HG03469 (cell line): ENCODE results near the gene DAPK3.
"Not testable (repeated sequence)": the region's sequence is repeated elsewhere in the genome, so short reads cannot be mapped to it uniquely, and the experiment has no call there.

Source experiments
- ATAC-seq: cut with Tn5 transposase; IDR thresholded peaks from one replicate; pipeline ENCODE4 v1.9.1; 2021; ENCODE audit warnings: mild to moderate bottlenecking, moderate library complexity, moderate number of reproducible peaks; ENCODE audit not compliant: unreplicated experiment

Gene DAPK3

DNA sequence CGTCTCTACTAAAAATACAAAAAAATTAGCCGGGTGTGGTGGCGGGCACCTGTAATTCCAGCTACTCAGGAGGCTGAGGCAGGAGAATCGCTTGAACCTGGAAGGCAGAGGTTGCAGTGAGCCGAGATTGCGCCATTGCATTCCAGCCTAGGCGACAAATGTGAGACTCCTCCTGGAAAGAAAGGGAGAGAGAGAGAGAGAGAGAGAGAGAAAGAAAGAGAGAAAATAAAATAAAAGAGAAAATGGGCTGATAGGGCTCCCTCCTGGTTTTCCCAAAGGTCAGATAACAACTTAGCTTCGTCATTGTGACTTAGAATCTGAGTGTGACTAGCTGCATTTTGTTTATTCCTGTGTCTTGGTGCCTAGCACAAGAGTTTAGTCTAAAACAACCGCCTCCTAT, 34.5 kb upstream of the DAPK3 start:
- not testable (repeated sequence) for ATAC-seq

DNA sequence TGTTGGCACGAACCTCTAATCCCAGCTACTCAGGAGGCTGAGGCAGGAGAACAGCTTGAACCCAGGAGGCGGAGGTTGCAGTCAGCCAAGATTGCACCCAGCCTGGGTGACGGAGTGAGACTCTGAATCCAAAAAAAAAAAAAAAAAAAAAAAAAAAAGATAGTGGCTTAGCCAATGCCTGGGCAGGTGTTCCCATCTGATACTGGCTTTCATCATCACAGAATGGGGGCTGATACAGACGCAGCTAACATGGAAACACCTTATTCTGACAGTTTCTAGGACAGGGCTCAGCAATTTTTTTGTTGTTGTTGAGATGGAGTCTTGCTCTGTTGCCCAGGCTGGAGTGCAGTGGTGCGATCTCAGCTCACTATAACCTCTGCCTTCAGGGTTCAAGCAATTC, 29.9 kb upstream of the DAPK3 start:
- ATAC-seq: not testable (repeated sequence)

DNA sequence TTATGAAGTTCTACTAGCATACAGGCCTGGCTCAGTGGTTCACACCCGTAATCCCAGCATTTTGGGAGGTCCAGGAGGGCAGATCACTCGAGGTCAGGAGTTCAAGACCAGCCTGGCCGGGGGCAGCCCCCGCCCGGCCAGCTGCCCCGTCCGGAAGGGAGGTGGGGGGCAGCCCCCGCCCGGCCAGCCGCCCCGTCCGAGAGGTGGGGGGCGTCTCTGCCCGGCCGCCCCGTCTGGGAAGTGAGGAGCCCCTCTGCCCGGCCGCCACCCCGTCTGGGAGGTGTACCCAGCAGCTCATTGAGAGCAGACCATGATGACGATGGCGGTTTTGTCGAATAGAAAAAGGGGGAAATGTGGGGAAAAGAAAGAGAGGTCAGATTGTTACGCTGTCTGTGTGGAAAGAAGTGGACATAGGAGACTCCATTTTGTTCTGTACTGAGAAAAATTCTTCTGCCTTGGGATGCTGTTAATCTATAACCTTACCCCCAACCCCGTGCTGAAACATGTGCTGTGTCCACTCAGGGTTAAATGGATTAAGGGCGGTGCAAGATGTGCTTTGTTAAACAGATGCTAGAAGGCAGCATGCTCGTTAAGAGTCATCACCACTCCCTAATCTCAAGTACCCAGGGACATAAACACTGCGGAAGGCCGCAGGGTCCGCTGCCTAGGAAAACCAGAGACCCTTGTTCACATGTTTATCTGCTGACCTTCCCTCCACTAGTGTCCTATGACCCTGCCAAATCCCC, 27.9 kb upstream of the DAPK3 start:
- ATAC-seq: not testable (repeated sequence)

DNA sequence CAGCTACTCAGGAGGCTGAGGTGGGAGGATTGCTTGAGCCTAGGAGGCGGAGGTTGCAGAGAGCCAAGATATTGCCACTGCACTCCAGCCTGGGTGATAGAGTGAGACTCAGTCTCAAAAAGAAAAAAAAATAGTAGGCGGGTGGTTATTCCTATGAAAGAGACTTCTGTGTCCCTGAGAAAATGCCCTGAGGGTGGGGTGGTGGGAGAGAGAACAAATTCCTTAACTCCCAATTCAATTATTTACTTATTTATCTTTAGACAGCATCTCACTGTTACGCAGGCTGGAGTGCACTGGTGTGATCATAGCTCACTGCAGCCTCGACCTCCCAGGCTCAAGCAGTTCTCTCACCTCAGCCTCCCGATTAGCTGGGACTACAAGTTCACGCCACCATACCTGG, 24.7 kb upstream of the DAPK3 start:
- ATAC-seq: no peak

DNA sequence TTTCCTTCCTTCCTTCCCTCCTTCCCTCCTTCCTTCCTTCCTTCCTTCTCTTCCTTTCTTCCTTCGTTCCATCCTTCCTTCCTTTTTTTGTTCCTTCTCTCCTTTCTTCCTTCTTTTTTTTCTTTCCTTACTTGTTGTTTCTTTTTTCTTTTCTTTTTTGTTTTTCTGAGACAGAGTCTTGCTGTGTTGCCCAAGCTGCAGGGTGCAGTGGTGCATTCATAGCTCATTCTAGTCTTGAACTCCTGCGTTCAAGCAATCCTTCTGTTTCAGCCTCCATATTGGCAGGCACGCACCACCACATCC, 19.9 kb upstream of the DAPK3 start:
- no peak for ATAC-seq

DNA sequence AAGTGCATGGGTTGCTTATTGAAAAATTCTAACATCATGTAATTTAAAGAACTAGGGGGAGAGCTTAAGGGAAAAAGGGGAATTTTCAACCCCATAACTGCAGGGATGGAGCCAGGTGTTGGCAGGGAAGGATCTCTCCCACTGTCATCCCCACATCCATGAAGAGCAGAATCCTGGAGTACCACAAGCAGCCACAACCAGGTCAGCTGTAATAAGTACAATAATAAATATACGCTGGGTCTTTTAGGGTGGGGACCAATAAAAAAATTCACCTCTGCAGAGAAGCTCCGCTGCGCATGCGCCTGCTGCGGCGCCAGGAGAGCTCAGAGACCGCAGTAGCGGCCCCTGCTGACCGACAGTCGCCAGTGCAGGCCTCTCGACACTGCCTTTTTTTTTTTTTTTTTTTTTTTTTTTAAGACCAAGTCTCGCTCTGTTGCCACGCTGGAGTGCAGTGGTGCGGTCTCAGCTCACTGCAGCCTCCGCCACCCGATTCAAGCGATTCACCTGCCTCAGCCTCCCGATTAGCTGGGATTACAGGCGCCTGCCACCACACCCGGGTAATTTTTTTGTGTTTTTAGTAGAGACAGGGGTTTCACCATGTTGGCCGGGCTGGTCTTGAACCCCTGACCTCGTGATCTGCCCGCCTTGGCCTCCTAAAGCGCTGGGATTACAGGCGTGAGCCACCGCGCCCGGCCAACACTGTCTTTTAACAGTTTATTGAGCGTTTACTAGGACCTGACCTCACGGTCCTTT, 16.9 kb upstream of the DAPK3 start:
- ATAC-seq: no peak

DNA sequence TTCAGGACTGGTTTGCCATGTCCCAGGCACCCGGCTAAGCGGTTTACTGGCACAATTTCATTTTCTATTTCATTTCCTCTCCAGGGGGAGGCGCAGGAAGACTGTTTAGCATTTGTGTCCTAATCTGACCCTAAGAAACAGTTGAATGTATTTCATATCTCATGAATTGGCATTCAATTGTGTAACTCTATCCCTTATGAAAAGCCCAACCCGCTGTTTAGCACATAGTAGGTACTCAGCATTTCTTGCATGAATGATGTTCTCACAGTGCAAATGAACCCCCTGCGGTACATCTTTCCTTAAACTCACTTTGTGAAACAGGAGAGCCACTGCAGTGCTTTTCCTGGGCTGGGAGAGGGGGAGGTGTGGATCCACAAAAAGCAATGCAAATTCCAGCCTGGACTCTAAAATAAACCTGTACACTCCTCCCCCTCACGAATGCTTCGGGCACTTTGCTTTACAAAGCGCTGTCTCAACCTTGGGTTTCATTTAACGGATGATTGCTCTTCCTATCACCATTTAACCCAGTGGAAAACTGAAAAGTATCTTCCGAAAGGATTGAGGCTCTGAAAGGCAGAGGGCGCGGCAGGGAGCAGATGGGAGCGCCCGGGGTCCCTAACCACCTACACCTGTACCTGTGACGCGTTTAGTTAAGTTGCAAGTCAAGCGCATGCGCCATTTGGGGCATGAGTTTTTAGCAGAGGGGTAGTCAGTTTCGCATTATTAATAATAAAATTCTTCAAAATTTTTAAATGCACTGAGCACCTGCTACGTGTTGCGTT, 15.6 kb upstream of the DAPK3 start:
- no peak for ATAC-seq

DNA sequence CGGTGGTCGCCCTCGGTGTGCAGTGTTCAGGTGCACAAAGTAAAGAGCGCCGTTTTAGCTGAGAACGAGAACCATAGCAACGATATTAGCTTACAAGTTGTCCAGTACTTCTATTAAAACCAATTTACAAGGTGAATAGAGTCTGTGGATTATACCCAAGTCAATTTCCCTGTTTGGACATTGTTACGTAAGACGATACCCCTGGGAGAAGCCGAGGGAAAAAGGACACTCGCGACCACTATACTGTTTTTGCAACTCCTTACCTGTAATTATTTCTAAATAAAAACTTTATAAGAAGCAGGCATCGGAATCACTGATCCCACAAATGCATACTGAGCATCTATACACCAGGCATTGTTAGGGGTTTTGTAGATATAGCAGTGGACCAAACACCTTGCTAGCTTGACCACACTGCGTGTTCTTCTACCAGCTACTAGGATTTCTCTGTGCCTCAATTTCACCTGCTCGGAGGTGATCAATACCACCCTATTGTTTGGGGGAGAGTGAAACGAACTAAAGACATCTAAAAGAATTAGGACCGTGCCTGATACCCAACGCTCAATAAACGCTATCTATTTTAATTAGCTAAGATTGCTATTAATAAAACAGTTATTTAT, 14.9 kb upstream of the DAPK3 start:
- no peak for ATAC-seq

DNA sequence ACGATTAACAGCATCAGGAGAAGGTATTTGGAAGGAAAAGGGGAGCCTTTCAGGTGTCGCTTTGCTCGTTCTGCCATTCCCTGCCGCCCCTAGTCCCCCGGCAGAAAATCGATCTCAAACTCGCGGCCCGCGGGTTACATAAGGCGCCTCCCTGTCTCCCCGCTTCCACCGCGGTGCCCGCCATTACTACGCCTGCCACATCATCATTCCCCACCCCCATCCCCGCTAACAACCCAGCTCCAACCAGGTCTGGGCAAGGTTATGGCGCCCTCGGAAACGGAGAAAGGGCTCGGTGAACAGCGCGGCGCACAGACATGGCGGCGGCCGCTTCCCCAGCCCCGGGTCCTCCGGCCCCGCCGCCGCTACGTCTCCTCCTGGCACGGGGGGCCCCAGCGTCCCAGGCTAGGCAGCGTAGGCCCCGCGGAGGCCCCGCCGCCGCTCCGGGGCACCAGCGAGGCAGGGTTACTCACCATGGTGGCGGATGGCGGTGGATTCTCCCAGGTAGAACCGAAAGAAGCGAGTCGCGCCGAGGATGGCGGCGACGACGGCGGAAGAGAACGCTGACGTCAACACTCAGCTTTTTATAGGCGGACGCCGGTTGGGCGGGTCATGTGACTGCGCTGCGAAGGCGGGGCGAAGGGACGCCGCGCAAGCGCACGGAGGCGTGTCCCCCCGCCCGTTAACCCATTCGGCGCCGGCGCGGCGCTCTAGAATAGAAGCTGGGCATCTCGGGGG, 14.2 kb upstream of the DAPK3 start, which contains the start of gene EEF2:
TSS of gene EEF2 (minus strand) at position 556 of the 735 bp plus-strand sequence. CDS start at position 473, 83 bp downstream.
- no peak for ATAC-seq

DNA sequence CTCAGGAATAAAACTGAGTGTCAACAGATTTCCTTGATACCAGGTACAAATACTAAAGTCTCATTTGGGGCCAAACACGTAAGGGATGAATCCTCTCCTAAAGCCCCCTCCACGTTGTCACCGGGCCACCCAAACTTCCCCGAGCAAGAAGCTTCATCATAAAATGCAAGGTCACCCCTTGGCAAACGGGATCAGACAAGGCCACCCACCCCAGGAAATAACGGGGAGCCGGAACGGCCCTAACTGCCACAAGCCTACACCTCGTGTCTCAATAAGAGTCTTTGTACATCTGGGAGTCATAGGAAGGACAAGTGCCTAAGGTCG, 13.6 kb upstream of the DAPK3 start:
- ATAC-seq: no peak

DNA sequence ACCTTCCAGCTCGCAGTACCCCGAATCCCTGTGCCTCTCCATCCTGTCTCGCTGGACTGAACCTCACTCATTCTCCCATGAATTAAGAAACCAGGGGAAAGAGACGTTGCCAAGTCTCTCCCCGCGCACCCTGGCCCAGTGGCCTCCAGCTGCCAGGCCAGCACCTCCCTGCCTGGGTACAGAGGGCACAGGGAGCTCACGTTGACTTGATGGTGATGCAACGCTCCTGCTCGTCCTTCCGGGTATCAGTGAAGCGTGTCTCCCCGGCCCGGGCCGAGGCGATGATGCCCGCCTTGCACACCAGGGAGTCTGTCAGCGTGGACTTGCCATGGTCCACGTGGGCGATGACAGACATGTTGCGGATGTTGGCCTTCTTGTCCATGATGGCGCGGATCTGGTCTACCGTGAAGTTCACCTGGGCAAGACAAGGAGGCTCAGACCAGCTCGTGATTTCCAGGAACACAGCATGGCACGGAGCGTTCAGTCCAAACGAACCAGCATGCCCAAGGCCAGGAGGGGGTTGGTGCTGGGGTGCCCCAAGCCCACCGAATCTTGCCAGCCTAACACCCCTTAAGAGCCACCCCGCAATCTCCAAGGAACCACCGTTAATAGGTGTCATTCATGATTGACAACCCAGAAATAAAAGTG, 13.2 kb upstream of the DAPK3 start:
- no peak for ATAC-seq

DNA sequence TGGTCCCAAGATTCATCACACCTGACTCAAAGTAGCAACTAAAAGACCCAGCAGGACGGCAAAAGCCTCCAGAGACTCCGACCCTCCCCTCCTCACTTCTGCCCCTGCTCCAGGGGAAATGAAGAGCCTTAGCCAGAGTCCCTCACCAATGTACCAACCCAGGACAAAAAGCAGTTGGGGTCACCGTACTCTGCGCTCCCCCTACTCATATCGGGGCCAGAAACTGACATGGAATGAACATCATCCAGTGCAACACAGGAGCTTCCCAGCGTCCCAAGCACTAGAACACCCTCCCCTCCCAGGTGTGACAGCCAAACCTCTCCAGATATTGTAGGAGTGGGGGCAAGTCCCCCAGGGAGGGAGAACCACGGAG, 12.6 kb upstream of the DAPK3 start:
- no peak for ATAC-seq

DNA sequence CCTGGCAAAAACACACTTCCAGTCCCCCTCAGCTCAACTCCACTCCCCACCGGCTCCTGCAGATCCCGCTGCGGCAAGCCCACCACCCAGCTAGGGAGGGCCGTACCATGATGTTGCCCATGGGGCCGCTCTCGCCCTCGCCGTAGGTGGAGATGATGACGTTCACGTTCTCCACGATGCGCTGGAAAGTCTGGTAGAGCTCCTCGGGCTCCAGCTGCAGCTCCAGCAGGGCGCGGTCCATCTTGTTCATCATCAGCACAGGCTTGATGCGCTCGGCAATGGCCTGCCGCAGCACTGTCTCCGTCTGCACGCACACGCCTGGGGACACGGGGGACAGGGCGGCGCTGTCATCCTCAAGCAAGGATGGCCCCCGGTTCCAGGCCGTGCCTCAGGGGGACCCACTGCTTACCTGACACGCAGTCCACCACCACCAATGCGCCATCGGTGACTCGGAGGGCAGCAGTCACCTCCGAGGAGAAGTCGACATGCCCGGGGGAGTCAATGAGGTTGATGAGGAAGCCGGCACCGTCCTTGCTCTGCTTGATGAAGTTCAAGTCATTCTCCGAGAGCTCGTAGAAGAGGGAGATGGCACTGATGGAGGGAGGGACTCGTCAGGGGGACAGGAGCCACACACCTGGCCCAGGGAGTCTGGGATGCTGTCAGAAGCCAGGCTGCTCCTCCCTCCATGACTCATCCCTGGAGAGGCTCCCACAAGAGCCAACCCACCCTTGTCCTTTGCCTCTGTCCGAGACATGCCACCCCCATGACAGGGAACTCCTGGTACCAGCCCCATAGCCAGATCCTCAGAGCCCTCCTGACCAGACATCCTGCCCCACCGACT, 12.0 kb upstream of the DAPK3 start:
- no peak for ATAC-seq

DNA sequence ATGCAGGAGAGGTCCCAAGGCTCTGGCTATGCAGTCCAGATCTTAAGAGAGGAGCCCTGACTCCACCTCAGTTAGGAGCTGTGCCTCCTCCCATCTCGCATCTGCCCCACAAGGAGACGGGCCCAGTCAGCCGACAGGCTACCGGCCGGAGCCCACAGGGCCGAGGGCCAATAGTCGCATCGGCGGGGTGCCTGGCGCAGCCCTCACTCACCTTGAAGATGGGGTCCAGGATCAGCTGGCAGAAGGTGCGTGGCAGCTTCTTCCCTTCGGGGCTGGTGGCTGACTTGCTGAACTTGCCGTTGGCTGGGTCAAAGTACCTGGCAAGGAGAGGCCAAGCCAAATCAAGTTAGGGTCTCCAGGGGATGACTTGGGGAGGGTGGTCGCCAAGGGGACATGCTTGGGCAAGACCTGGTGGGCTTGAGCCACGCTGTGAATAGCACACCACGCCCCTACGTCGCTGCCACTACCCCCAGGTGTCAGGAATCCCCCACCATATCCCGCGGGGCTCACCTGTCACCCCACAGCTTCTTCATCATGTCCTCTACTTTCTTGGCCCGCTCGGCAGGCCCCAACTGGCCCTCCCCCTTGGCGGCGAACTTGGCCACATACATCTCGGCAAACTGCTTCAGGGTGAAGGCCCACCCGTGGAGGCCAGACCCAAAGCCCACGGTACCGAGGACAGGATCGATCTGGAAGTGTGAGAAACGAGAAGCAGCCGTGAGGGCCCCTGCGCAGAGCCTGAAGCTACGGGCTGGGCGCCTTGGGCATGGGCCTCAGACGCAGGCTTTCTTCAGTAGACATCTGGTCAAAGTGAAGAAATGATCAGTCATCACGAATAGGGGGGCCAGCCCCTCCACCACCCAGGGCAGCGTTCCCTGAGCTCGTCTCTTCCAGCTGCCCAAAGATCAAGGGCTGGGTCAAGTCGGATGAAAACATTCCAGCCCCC, 11.1 kb upstream of the DAPK3 start:
- no peak for ATAC-seq

DNA sequence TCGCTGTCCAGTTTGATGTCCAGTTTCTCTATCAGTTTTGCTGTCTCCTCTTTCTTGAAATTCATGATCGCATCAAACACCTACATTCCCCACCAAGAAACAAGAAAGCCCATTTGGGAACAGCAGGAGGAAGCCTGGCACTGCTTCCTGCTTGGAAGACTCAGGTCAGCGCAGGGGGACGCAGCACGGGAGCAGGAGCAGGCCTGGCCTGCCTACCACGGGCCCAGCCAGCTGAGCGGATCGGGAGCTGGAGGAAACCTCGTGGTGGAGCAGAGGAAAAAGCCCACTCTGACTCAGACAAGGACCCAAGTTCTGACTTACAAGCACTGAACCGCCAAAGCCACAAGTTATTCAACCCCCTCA, 10.5 kb upstream of the DAPK3 start:
- no peak for ATAC-seq

DNA sequence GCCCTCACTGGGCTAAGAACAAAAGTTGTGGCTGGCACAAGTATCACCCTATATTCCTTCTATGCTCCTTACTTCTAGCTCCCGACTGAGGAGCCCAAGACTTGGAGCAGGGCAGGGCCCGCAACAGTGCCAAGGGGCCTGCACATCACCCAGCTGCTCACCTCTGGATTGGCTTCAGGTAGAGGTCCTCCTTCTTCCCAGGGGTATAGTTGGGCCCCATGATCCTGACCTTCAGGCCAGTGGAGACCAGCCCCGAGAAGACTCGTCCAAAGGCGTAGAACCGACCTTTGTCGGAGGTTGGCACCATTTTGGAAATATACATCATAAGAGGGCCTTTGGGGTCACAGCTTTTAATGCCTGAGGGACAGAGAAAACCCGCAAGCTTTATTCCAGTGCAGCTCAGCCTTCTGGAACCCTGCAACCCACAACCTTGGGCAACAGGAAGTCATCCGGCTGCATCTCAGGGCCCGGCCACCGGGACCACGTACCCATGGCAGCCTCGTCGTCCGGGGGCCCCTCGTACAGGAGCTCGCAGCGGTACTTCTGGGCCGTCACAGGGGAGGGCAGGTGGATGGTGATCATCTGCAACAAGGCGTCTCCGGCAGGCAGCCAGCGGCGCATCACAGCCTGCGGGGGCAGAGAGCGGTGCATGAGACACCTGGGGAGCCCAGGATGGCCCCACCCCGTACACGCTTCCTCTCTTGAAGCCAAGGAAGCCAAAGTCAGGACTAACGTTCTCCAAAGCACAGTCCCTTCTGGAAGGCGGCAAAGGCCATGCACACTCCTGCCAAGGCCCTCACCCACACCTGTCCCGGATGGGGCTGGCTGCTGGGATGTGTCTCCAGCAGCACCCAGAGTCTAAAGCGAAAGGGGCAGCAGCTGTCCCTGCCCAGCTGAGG, 9.7 kb upstream of the DAPK3 start:
- no peak for ATAC-seq

DNA sequence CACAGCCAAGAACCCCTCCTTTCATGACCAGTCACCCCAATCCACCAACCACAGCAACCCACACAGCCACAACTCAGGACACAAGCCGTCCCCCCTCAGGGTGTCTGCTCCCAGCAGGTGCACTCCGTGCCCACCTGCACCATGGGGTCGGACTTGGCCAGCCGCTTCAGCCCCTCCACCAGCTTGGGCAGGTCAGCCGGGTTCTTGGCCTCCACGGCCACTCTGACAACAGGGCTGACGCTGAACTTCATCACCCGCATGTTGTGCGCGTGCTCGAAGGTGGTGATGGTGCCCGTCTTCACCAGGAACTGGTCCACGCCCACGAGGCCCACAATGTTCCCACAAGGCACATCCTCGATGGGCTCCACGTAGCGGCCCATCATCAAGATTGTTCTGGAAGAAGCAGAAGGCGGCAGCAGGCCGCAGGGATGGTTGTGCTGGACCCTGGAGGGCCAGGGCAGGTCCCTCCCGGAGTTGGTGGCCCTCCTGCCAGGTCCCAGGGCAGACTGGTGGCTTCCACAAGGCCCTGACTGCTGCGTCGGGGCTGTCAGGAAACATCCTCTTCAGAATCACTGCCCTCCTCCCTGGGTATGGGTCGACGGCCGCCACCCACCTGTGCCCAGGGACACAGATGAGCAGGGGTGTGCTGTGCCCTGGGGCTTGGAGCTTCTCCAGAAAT, 8.9 kb upstream of the DAPK3 start:
- ATAC-seq: no peak
